OCI-LY7 (cell line): ENCODE data around the gene RPS4Y1. TPM values are rescaled to one million over a fixed set of nuclear protein-coding genes. Genes with fewer than 3 reads are reported as not detected.

ENCODE experiments used
- BruUV-seq: library from RNA; stranded (reverse); fragments of 400-500 nt; replicated peaks from 2 replicates; lab custom pipeline; 2021; lab: Mats Ljungman, UMichigan
- CTCF ChIA-PET: fragments of 300-600 bp; sonication (Branson Sonifier 250); formaldehyde crosslinking; loops from one replicate; lab custom pipeline; 2022; ENCODE audit warnings: antibody characterized with exemption; ENCODE audit not compliant: unreplicated experiment; lab: Charles Lee
- POLR2A ChIA-PET: fragments of 300-600 bp; sonication (Branson Sonifier 250); formaldehyde crosslinking; loops from one replicate; lab custom pipeline; 2022; ENCODE audit warnings: antibody characterized with exemption; lab: Charles Lee
- DNase-seq: peaks from one replicate; pipeline ENCODE4 v3.0.0-alpha.2; 2015; ENCODE audit warnings: low spot score
- H2AFZ ChIP-seq: fragments of 200-600 bp; sonication (generic), shearing (Covaris generic); 2 replicates; pipeline ENCODE4 v1.6.1; 2014; ENCODE audit warnings: mild to moderate bottlenecking, antibody characterized with exemption, low read length, moderate library complexity
- H3K27ac ChIP-seq: fragments of 200-600 bp; sonication (generic); 2 replicates; pipeline ENCODE4 v1.5.1; 2014; ENCODE audit warnings: mixed run types, low read depth, mild to moderate bottlenecking, moderate library complexity, low read length, inconsistent platforms; ENCODE audit not compliant: poor library complexity, severe bottlenecking
- H3K36me3 ChIP-seq: fragments of 200-600 bp; sonication (generic); 2 replicates; pipeline ENCODE4 v1.6.1; 2014; ENCODE audit warnings: mild to moderate bottlenecking, antibody characterized with exemption, low read length, moderate library complexity, mixed read lengths; ENCODE audit not compliant: insufficient read depth
- H3K4me1 ChIP-seq: fragments of 200-600 bp; sonication (generic); 2 replicates; pipeline ENCODE4 v1.5.1; 2014; ENCODE audit warnings: mild to moderate bottlenecking, low read length; ENCODE audit not compliant: insufficient read depth, poor library complexity, severe bottlenecking
- H3K4me2 ChIP-seq: fragments of 200-600 bp; sonication (generic); 2 replicates; pipeline ENCODE4 v1.6.1; 2014; ENCODE audit warnings: mild to moderate bottlenecking, low read length
- H3K4me3 ChIP-seq: fragments of 200-600 bp; sonication (generic); 2 replicates; pipeline ENCODE4 v1.5.1; 2014; ENCODE audit warnings: mild to moderate bottlenecking, low read depth, low read length; ENCODE audit not compliant: poor library complexity, severe bottlenecking
- H3K79me2 ChIP-seq: fragments of 200-600 bp; sonication (generic); 2 replicates; pipeline ENCODE4 v1.6.1; 2016; ENCODE audit warnings: low read depth, mild to moderate bottlenecking, low read length, moderate library complexity, mixed read lengths; ENCODE audit not compliant: insufficient read depth
- H3K9me2 ChIP-seq: fragments of 200-600 bp; sonication (generic); 2 replicates; pipeline ENCODE4 v1.6.1; 2016; ENCODE audit warnings: mild to moderate bottlenecking, low read length, mixed read lengths; ENCODE audit not compliant: insufficient read depth
- H3K9me3 ChIP-seq: fragments of 200-600 bp; sonication (generic); 2 replicates; pipeline ENCODE4 v1.6.1; 2014; ENCODE audit warnings: mild to moderate bottlenecking, mixed run types, low read length, mixed read lengths
- H4K20me1 ChIP-seq: fragments of 200-600 bp; sonication (generic); 2 replicates; pipeline ENCODE4 v1.6.1; 2014; ENCODE audit warnings: mild to moderate bottlenecking, antibody characterized with exemption, low read length, moderate library complexity, mixed read lengths; ENCODE audit not compliant: insufficient read depth
- EZH2phosphoT487 ChIP-seq: fragments of 200-600 bp; sonication (generic); IDR thresholded peaks from 2 replicates; pipeline ENCODE4 v1.6.1; 2018; ENCODE audit warnings: low read depth, borderline replicate concordance, mild to moderate bottlenecking, mixed run types, antibody characterized with exemption, low read length, moderate library complexity, mixed read lengths
- intact Hi-C: fragments of 100-400 bp; cut with micrococcal nuclease; formaldehyde crosslinking; loops from one replicate; pipeline ENCODE4 v1.10.0; 2022; ENCODE audit not compliant: unreplicated experiment
- total RNA-seq, 2 experiments: library from RNA; depleted of rRNA in 1 of 2; stranded (reverse); fragments of >200 nt in 1 of 2; shearing (Covaris generic) in 1 of 2; gene quantifications; 2 replicates each; pipeline ENCODE4 v1.2.3, GENCODE V29; 2014 to 2022
- TF ChIP-seq, protein P1 (sequence below): fragments of 200-600 bp; sonication (generic); conservative IDR thresholded peaks from 2 replicates; pipeline ENCODE4 v1.5.1; 2014; ENCODE audit warnings: mild to moderate bottlenecking, antibody characterized with exemption, low read length, moderate library complexity, mixed read lengths

Gene RPS4Y1
- total RNA-seq, 2 experiments from 2014 or later, result 196 to 283 TPM

DNA sequence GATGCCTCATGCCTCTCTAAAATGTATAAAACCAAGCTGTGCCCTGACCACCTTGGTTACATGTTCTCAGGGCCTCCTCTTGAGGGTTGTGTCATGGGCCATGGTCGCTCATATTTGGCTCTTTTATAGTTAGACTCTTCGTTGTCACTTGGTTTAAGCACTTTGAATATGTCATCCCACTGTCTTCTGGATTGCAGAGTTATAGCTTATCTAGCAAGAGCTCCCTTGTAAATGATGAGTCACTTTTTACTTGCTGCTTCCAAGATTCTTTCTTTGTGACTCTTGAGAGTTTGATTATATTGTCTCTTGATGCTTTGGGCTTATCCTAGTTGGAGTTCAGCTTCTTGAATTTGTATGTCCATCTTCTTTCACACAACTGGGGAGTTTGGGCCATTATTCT, 19.1 kb downstream of the RPS4Y1 start:
- Histone ChIP-seq H3K27ac (no peak overlapping the region), H3K9me2 (no peaks in the 10 kb centered on the region), H3K9me3 (no peaks in the 10 kb centered on the region), H3K4me2 (no peak overlapping the region), H3K4me1 (no peaks in the 10 kb centered on the region), H3K36me3 (peaks cover 99% of the 10 kb centered on the region), H3K79me2 (peaks cover 72% of the 10 kb centered on the region), H3K4me3 (no peak overlapping the region), H2AFZ (no peak overlapping the region), H4K20me1 (peaks cover 3% of the 10 kb centered on the region; the same call in 1 of the 2 replicates)
- CTCF ChIA-PET, result no interaction called here
- TF ChIP-seq, protein P1, sequence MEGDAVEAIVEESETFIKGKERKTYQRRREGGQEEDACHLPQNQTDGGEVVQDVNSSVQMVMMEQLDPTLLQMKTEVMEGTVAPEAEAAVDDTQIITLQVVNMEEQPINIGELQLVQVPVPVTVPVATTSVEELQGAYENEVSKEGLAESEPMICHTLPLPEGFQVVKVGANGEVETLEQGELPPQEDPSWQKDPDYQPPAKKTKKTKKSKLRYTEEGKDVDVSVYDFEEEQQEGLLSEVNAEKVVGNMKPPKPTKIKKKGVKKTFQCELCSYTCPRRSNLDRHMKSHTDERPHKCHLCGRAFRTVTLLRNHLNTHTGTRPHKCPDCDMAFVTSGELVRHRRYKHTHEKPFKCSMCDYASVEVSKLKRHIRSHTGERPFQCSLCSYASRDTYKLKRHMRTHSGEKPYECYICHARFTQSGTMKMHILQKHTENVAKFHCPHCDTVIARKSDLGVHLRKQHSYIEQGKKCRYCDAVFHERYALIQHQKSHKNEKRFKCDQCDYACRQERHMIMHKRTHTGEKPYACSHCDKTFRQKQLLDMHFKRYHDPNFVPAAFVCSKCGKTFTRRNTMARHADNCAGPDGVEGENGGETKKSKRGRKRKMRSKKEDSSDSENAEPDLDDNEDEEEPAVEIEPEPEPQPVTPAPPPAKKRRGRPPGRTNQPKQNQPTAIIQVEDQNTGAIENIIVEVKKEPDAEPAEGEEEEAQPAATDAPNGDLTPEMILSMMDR, result no peak
- TF ChIP-seq EZH2phosphoT487, result no peak
- DNase-seq, result no peak
- POLR2A ChIA-PET, result no interaction called here
- intact Hi-C loops, result no loop called here
- no TSS peak for BruUV-seq

DNA sequence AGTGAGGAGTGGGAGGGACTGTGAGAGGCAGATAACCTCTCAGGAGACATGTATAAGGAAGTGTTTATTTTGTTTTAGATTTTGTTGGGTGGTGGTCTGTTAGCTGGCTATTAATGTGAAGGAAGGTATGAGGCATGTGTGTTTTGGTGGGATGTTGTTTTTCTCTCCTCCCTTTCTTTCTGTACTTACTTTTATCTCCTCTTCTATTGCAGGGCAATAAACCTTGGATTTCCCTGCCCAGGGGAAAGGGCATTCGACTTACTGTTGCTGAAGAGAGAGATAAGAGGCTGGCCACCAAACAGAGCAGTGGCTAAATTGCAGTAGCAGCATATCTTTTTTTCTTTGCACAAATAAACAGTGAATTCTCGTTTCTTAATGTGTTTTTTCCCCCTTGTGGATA, 25.2 kb downstream of the RPS4Y1 start:
- CTCF ChIA-PET, result no interaction called here
- peaks cover 15% of the 10 kb centered on the region for H3K79me2 ChIP-seq
- intact Hi-C loops, result no loop called here

DNA sequence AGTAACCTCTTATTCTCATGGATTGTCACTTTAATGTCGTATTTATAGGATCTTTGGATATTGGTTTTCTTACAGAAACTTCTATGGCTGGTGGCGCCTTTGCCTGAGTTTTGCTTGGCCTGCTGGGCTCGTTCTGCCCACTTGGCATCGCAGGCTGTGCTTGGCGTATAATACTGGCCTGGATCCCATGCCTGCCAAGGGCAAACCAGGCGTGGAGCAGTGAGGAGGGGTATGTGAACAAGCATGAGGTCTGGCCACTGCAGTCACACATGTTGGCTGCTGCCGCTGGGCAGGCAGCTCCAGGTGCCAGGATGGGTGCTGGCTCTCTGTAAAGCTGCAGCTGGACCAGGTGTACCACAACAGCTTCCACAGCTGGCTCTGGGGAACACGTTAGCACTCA, 26.1 kb downstream of the RPS4Y1 start:
- no peaks in the 10 kb centered on the region for H3K4me1 ChIP-seq
- H3K27ac ChIP-seq, result no peak overlapping the region
- POLR2A ChIA-PET, result interaction anchor here (1.2 kb wide), 1 partner anchor 34 kb away, joined by 3 read pairs; no protein-coding TSS in a partner anchor
- no TSS peak for BruUV-seq
- H3K9me3 ChIP-seq, result no peaks in the 10 kb centered on the region
- no peaks in the 10 kb centered on the region for H3K9me2 ChIP-seq
- H3K4me3 ChIP-seq, result no peak overlapping the region
- peaks cover 69% of the 10 kb centered on the region for H3K36me3 ChIP-seq
- DNase-seq, result no peak
- CTCF ChIA-PET, result no interaction called here
- TF ChIP-seq, protein P1, result no peak
- no peak for TF ChIP-seq EZH2phosphoT487
- intact Hi-C loops, result no loop called here
- no peaks in the 10 kb centered on the region for H4K20me1 ChIP-seq
- no peak overlapping the region for H2AFZ ChIP-seq
- no peak overlapping the region for H3K4me2 ChIP-seq
- peaks cover 11% of the 10 kb centered on the region for H3K79me2 ChIP-seq

More for the DNA sequence above, 25.2 kb downstream of the RPS4Y1 start:
- H3K9me2 ChIP-seq, result no peaks in the 10 kb centered on the region
- peaks cover 78% of the 10 kb centered on the region for H3K36me3 ChIP-seq
- no peak for DNase-seq
- H4K20me1 ChIP-seq, result no peaks in the 10 kb centered on the region
- no peak overlapping the region for H3K27ac ChIP-seq
- TF ChIP-seq EZH2phosphoT487, result no peak
- TF ChIP-seq, protein P1, result no peak
- no peaks in the 10 kb centered on the region for H3K4me1 ChIP-seq
- H3K4me3 ChIP-seq, result no peak overlapping the region
- H3K9me3 ChIP-seq, result no peaks in the 10 kb centered on the region
- POLR2A ChIA-PET, result no interaction called here
- BruUV-seq, result no TSS peak
- H3K4me2 ChIP-seq, result no peak overlapping the region
- no peak overlapping the region for H2AFZ ChIP-seq
